Measurements from ENCODE around the gene MBP.

GRCh38 chr18:76993085-76993382 is 139.5 kb downstream of the MBP start:
- TF ChIP-seq NFE2L2 (IDR thresholded peaks at IDR 0.05; ENCODE audit: low read depth, low read length) (no peak), CTCF (conservative IDR thresholded peaks at IDR 0.05; ENCODE audit: low read depth, low read length) (no peak), RCOR1 (IDR thresholded peaks at IDR 0.05; ENCODE audit: insufficient replicate concordance, low read length) (no peak), POLR2A (IDR thresholded peaks at IDR 0.05; ENCODE audit: low read depth, low read length) (no peak)

Measured in IMR-90 (cell line).